ENCODE data around the gene PRRT1. TPM values are rescaled to one million over a fixed set of nuclear protein-coding genes. Genes with fewer than 3 reads are reported as not detected.
A peak's percentile ranks its signal among the peaks of the same experiment; 100 is the strongest.

The PRRT1 gene
- total and polyA plus RNA-seq, 11 donors: 0.28 to 1.1 (median 0.62) TPM

DNA sequence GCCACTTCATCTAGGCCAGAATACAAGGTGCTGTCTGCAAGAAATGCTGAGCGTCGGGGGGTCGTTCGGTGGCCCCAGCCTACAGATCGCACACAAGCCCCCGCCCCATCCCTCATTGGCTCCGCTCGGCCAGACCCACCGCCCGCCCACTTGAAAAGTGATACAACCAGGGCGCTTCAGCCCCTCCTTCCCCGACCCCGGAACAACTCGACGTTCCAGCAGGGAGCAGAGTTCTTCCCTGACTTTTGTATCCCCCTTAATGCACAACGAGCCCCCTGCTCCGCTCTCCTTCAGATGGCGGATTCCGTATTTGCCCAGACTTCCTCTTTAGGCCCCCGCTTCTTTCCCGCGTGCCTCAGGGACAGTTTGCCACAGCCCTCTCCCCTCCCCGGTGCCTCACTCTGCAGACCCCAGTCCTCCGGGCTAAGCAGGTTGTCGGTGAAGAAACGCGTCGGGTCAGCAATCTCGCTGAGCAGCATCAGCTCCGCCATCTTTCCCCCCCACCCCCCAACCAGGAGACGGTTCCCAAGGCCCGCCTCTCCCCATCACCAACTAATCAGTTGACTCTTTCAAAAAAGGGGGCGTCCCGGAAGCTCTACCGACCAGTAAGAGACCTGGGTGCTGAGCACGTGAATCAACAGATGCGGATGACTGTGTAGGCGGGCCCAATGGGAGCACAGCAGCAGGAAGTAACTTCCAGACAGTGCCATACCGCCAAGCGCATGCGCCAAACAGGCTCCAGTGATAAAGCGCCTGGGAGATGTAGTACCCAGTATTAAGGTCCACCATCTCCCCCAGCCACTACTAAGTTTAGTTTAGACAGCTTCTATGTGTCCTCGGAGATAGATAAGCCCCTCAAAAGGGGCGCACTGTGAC, 23.8 kb downstream of the PRRT1 start, which contains the start of gene ATF6B:
ATF6B (minus strand) TSS at position 530 of the 876 bp plus-strand sequence; CDS start at position 491, 39 bp downstream.
- ATAC-seq (peak; percentile 93 to 97 (median 96)), DNase-seq (peak; percentile 98 to 100 (median 99))
- WGBS, 4 donors: 0 to 1% (median 0%) methylated on average over 40 to 44 of the region's 44 CpGs
- peaks cover 11 to 38% (median 25%) of the 10 kb centered on the region in 12 donors for H3K4me1 ChIP-seq
- peak within 1 kb of the TSS; percentile 61 to 100 (median 84) for H3K4me3 ChIP-seq
- H3K9me3 ChIP-seq: no peaks in the 10 kb centered on the region
- intact Hi-C loops (cut with DNase I): loop anchor here in 4 of 10 donors (1.0 to 5.0 kb wide), 6 partner anchors 26 to 844 kb away; partner anchors contain the start of genes PPT2 (in 2 of the 4), AGPAT1 (in 1 of the 4), GPSM3 (in 1 of the 4) and PBX2 (in 1 of the 4)
- TF ChIP-seq, protein P1, sequence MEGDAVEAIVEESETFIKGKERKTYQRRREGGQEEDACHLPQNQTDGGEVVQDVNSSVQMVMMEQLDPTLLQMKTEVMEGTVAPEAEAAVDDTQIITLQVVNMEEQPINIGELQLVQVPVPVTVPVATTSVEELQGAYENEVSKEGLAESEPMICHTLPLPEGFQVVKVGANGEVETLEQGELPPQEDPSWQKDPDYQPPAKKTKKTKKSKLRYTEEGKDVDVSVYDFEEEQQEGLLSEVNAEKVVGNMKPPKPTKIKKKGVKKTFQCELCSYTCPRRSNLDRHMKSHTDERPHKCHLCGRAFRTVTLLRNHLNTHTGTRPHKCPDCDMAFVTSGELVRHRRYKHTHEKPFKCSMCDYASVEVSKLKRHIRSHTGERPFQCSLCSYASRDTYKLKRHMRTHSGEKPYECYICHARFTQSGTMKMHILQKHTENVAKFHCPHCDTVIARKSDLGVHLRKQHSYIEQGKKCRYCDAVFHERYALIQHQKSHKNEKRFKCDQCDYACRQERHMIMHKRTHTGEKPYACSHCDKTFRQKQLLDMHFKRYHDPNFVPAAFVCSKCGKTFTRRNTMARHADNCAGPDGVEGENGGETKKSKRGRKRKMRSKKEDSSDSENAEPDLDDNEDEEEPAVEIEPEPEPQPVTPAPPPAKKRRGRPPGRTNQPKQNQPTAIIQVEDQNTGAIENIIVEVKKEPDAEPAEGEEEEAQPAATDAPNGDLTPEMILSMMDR (IDR thresholded peaks at IDR 0.05): no peak
- TF ChIP-seq POLR2A (IDR thresholded peaks at IDR 0.05): peak in 1 of 2 donors; percentile 43
- H3K27me3 ChIP-seq: no peaks in the 10 kb centered on the region
- H3K27ac ChIP-seq: peak within 1 kb of the TSS in 11 of 12 donors; percentile 82 to 94 (median 89)
- peaks cover 0 to 42% (median 37%) of the 10 kb centered on the region in 9 donors for H3K36me3 ChIP-seq

DNA sequence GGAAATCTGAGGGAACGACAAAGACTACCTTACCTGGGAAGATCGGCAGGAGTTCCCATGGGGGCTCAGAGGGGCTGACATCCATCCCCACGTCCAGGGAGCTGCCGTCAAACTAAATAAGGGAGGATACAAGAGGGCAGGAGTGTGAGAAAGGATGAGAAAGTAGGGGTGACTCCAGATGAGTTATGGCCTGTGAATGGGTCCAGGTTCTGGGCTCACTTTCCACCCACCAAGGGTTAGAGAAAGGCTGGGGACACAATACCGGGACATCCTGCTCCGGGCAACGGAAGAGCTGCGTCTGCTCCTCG, 24.4 kb downstream of the PRRT1 start:
- TF ChIP-seq, protein P1 (IDR thresholded peaks at IDR 0.05): no peak
- no peak for TF ChIP-seq POLR2A (IDR thresholded peaks at IDR 0.05)
- Histone ChIP-seq H3K27ac (peak overlapping the region in 11 of 12 donors; percentile 77 to 94 (median 87)), H3K36me3 (peaks cover 0 to 48% (median 43%) of the 10 kb centered on the region in 9 donors), H3K27me3 (no peaks in the 10 kb centered on the region), H3K4me1 (peaks cover 11 to 38% (median 25%) of the 10 kb centered on the region in 12 donors), H3K9me3 (no peaks in the 10 kb centered on the region), H3K4me3 (peak overlapping the region; percentile 61 to 100 (median 84))
- WGBS, 4 donors: 6 to 7% (median 6%) methylated on average over 9 of the region's 9 CpGs
- intact Hi-C loops (cut with DNase I): loop anchor here in 3 of 10 donors (5.0 kb wide), 3 partner anchors 50 to 845 kb away; partner anchors contain the start of genes AGPAT1 (in 1 of the 3), GPSM3 (in 1 of the 3), PBX2 (in 1 of the 3) and RNF5 (in 1 of the 3)
- DNase-seq: no peak
- no peak for ATAC-seq

DNA sequence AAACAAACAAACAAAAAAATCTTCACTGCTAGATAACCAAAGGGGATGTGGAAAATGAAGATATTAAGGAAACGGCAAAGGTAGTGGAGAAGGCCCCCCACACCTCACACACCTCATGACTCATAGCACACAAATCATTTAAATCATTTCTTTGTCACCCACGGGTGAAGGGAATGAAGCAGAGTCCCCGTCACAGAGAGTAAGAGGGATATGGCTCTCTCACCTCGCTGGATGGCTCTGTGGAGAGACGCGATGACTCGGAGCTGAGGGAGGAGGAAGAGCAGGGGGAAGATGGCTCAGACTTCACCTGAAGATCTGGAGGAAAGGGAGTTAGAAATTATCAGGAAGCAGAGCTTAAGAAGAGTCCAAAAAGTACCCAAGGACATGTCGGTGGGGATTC, 24.9 kb downstream of the PRRT1 start:
- TF ChIP-seq, protein P1 (IDR thresholded peaks at IDR 0.05): no peak
- TF ChIP-seq POLR2A (IDR thresholded peaks at IDR 0.05): no peak
- H3K27me3 ChIP-seq: no peaks in the 10 kb centered on the region
- peaks cover 11 to 38% (median 25%) of the 10 kb centered on the region in 12 donors for H3K4me1 ChIP-seq
- H3K27ac ChIP-seq: peak overlapping the region in 3 of 12 donors; percentile 84 to 94 (median 90)
- H3K4me3 ChIP-seq: peak overlapping the region in 9 of 12 donors; percentile 79 to 100 (median 88)
- no peaks in the 10 kb centered on the region for H3K9me3 ChIP-seq
- 62 to 69% (median 66%) methylated on average over 8 of the region's 8 CpGs for WGBS, 4 donors
- no peak for DNase-seq
- intact Hi-C loops (cut with DNase I): loop anchor here in 3 of 10 donors (5.0 kb wide), 3 partner anchors 50 to 845 kb away; partner anchors contain the start of genes AGPAT1 (in 1 of the 3), GPSM3 (in 1 of the 3), PBX2 (in 1 of the 3) and RNF5 (in 1 of the 3)
- ATAC-seq: no peak
- H3K36me3 ChIP-seq: peaks cover 0 to 53% (median 47%) of the 10 kb centered on the region in 9 donors

DNA sequence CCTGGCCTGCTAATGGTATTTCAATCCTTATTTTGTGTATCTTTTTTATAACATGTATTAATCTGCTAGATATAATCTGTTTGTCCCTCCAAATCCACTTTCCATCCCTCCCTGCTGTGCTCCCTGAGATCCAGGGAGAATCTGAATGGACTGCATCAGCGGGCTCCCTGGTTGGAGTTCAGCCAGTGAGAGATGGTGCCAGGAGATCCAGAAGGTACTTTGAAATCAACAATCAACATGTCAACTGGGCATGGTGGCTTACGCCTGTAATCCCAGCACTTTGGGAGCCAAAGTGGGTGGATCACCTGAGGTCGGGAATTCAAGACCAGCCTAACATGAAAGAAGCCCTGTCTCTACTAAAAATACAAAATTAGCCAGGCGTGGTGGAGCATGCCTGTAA, 28.1 kb downstream of the PRRT1 start:
- H3K27ac ChIP-seq: no peak overlapping the region
- H3K36me3 ChIP-seq: peaks cover 0 to 83% (median 76%) of the 10 kb centered on the region in 9 donors
- ATAC-seq: no peak
- no peak for TF ChIP-seq POLR2A (IDR thresholded peaks at IDR 0.05)
- TF ChIP-seq, protein P1 (IDR thresholded peaks at IDR 0.05): no peak
- H3K27me3 ChIP-seq: no peaks in the 10 kb centered on the region
- H3K4me3 ChIP-seq: no peak overlapping the region
- no peaks in the 10 kb centered on the region for H3K9me3 ChIP-seq
- H3K4me1 ChIP-seq: peaks cover 4 to 33% (median 23%) of the 10 kb centered on the region in 12 donors
- DNase-seq: no peak
- 78 to 88% (median 83%) methylated on average over 4 of the region's 4 CpGs for WGBS, 4 donors
- intact Hi-C loops (cut with DNase I): loop anchor here in 2 of 10 donors (5.0 kb wide), 2 partner anchors 36 to 44 kb away; no protein-coding TSS in a partner anchor
